Renal pelvis (tissue), 4 donors: ENCODE data around the gene MGRN1. TPM values are rescaled to one million over a fixed set of nuclear protein-coding genes. Genes with fewer than 3 reads are reported as not detected.

Source experiments
- DNase-seq: peaks from one replicate; pipeline ENCODE4 v3.0.0-alpha.2; 2013
- polyA plus RNA-seq, 3 donors: library from polyadenylated mRNA; unstranded; fragments of 120-200 nt; gene quantifications; one replicate each; pipeline ENCODE4 v1.2.1, GENCODE V29; 2013; ENCODE audit not compliant: insufficient read length in 3 of 3

The MGRN1 gene
- polyA plus RNA-seq, 3 donors, result 52.3 to 70.1 (median 63.2) TPM

- no peak for DNase-seq
These were observed 42.8 kb downstream of the MGRN1 start for GRCh38 chr16:4667203-4667963.

GRCh38 chr16:4668313-4668960 lies 43.8 kb downstream of the MGRN1 start:
- no peak for DNase-seq

GRCh38 chr16:4673387-4674046 lies 48.9 kb downstream of the MGRN1 start:
- no peak for DNase-seq

GRCh38 chr16:4674926-4675530 lies 50.4 kb downstream of the MGRN1 start:
- DNase-seq, result no peak

- no peak for DNase-seq
These were observed 51.5 kb downstream of the MGRN1 start for GRCh38 chr16:4675864-4676786.

- DNase-seq, result no peak
These were observed 52.2 kb downstream of the MGRN1 start for GRCh38 chr16:4676831-4677230.

GRCh38 chr16:4677390-4677789 lies 52.8 kb downstream of the MGRN1 start:
- no peak for DNase-seq

GRCh38 chr16:4677994-4678393 lies 53.4 kb downstream of the MGRN1 start:
- no peak for DNase-seq

- DNase-seq, result no peak
These were observed 54.0 kb downstream of the MGRN1 start for GRCh38 chr16:4678596-4678995.

GRCh38 chr16:4679156-4679849 lies 54.7 kb downstream of the MGRN1 start:
- no peak for DNase-seq

GRCh38 chr16:4679850-4680636 lies 55.4 kb downstream of the MGRN1 start:
- DNase-seq, result no peak

GRCh38 chr16:4680673-4681470 lies 56.2 kb downstream of the MGRN1 start:
- DNase-seq, result no peak

- no peak for DNase-seq
These were observed 57.0 kb downstream of the MGRN1 start for GRCh38 chr16:4681471-4682083.

GRCh38 chr16:4682084-4682591 lies 57.5 kb downstream of the MGRN1 start:
- no peak for DNase-seq

GRCh38 chr16:4682616-4683254 lies 58.1 kb downstream of the MGRN1 start:
- peak; percentile 78 for DNase-seq

GRCh38 chr16:4683255-4684057 lies 58.8 kb downstream of the MGRN1 start:
- DNase-seq, result peak; percentile 37
